HCEC 1CT (cell line): ENCODE results near the gene PVALB.

Experiments used
- DNase-seq: peaks from one replicate; pipeline ENCODE4 v3.0.0-alpha.2; 2017

Gene PVALB

DNA sequence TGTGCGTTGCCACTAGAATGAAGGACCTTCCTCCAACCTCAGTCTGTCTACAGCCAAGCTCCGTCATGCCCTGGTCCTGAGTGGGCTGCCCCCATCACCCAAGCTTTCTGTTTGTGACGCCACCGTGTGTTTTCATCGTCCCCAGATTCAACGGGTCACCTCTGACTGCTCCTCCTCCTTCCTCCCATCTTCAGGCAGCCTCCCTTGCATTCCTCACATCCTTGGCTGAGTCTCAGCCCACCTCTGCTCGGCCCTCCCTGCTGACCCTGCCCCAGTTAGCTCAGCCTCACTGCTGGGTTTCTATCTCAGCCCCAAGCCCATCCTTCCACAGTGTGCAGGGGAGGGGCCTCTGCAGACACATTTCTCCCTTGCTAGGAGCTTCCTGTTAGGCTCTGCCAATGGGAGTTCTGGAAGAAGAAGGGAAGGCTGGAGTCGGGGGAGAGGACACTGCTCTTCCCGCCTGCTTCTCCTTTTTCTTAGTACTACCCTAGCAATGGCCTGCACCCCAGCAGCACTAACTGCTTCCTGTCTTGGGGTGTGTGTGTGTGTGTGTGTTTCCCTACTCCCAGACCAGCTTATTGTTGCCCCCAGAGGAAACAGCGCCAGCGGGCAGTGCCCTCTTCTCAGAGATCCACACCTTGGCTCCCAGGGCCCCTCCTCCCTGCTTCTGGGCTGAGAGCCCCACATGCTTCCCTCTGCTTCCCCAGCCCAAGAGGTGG lies 46.2 kb downstream of the PVALB start:
- no peak for DNase-seq

DNA sequence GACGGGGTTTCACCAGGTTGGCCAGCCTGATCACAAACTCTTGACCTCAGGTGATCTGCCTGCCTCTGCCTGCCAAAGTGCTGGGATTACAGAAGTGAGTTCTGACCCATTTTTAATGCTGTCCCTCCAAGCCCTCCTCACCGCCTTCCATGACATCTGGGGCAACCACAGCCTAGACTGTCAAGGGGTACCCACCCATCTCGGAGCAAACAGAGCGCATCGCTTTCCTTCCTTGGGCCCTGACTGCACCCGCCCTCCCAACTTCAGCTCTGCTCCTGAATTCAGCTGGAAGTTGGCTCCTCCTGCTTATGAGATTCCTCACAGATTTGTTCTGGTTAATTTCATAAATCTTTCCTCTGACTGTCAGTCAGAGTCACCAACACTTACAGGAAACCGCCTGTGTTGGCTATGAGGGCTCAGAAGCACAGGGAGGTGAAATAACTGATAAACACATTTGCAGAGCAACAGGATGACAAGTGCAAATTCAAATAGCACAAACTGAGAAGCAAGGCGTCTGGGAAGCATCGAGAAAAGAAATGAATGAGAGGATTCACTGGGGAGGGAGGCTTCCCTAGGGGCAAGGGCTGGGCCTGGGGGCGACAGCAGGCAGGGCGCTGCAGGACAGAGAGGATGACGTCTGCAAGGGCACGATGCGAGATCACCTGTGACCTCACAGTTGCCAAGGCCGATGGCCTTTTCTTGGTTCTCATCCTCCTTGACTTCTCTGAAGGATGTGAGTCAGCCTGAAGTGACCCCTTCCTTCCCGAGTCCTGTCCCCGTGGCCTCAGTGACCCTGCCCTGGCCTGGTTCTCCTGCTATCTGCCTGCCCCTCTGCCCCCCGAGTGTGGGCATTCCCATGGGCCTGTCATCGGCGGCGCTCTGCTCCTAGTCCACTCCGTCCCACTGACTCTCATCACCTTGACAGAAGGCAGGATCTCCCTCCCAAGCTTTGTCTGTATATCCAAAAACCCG lies 47.0 kb downstream of the PVALB start:
- DNase-seq = no peak

GRCh38 chr22:36768616-36769015 lies 48.2 kb downstream of the PVALB start:
- DNase-seq = no peak

- no peak for DNase-seq
Measured at GRCh38 chr22:36768141-36768540, 48.7 kb downstream of the PVALB start.

DNA sequence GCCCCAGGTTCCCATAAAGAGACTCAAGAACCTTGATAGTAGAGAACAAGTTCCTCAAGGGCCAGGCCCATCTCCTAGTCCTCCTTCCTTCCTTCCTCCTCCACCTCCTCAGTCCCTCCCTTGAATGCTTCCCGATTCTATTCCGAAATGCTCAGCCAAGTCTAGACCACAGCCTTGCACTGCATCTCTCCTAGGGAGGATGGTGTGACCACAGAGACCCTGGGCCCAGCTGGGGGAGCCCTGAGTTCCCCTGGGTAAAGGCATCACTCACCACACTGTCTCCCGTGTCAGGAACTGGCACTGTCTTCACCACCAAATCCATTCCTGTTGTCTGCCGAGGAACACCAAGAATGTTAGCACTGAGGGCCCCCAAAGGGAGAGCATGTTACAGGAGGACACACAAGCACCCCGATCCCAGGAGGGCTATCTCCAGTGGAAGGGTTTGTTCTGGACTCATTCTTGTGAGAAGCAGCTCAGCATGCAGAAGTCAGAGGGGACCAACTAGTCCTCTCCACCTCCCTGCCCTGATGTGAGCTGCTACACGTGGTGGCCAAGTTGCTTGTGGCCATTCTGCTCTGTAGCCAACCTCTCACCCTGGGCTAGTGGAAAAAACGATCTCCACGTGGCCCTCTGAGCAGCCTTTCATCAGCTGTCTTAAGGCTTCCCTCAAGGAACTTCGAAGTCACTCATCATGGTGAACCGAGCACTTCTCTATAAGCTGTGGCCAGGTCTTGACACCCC lies 49.6 kb downstream of the PVALB start:
- DNase-seq = no peak

DNA sequence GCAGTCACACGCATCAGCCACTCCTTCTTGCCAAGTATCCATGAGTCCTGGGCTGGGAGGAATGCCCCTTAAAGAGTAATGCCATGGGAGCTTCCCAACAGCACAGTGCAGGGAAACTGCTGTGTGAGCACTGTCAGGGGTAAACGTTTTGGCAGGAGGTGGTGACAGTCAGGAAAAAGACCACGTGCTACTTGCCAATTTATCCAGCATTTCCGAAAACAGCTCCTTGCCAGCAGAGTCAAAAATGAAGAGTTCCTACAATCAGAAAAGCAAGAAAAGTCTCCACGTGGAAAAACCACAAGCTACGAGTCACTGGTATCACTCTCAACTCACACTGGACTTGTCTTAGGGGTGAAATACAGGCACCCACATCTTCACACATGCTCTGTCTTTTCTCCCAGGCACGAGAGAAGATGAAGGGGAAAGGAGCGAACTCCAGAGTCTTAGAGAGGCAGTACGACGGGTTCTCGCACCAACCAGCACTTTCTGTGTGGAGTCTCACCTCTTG lies 50.8 kb downstream of the PVALB start:
- peak; percentile 34 for DNase-seq

DNA sequence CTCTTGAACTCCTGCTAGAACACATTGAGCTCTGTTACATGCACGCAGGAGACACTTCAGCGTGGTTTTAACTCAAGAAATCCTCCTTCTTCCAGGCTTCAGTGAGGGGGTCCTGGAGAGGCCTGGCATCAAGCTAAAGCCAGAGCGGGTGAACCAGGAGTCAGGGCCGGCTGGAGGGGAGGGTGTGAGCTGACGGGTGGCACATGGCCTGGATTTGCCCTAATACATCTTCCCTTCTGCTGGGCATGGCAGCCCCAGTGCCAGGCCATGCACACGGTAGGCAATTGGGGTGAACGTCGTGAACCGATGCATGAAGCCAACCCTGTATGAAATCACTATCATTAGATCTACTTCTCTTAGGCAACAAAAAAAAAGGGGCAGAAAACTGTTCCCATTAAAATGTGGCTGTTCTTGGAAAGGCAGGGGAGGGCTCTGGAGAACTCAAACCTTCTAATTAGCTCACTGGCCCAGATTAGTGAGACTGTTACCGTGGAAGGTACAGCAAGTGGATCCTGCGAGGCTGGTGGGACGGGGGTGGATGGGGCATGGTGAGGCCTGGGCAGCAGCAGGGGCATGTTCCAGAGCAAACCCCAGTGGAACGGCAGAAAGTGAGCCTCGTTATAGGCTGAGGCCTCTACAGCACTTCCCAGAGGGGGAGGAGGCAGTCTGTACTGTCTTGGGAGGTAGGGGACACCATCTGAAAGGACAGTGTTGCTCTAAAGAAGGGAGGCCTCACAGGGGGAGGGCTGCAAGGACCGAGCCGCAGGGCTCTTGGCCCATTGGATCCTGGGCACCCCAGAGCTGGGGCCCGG lies 51.5 kb downstream of the PVALB start:
- no peak for DNase-seq

GRCh38 chr22:36764641-36765040 lies 52.2 kb downstream of the PVALB start:
- DNase-seq = no peak

DNA sequence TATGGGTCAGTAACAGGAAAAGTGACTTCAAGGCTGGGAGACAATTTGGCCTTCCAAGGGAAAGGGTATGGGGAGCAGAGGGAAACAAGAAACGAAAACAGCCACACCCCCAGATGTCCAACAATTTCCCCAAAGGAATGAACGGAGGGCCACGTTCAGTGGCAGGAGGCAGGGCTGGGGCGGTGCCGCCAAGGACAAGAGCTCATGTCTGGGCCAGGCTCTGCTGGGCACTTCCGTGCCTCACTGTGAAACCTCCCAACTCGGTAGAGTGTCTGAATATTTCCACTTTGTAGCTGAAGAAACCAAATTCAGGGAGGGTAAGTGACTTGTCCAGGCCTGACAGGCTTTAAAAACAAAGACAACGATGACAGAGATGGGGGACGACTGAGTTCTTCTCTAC lies 52.8 kb downstream of the PVALB start:
- DNase-seq = no peak

GRCh38 chr22:36763576-36763975 lies 53.3 kb downstream of the PVALB start:
- DNase-seq = no peak

DNA sequence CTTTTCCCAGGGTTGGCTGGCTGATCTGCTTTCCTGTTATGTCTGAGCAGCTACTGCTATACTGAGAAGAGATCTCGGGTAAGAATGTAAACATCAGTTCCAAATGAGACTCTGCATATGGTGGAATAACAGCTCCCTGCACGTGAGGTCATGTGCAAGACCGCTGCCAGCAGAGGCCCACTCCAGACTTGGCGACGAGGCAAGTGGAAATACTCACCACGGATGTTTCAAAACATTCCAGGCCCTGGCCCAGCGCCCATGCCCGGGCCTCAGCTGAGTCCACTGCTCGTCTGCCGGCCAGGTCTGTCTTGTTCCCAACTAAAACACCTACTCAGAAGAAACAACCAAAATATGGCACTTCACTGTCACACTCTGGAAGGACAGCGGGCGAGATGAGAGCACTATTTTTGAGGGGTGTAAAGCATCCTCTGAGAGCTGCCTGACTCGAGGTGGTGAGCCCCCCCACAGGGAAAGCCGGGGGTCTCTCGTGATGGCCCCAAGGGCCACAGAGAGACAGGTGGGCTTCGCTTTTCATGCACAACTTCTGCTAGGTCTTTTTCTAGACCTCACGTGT lies 54.1 kb downstream of the PVALB start:
- no peak for DNase-seq

GRCh38 chr22:36761553-36762240 lies 55.1 kb downstream of the PVALB start:
- DNase-seq = no peak

DNA sequence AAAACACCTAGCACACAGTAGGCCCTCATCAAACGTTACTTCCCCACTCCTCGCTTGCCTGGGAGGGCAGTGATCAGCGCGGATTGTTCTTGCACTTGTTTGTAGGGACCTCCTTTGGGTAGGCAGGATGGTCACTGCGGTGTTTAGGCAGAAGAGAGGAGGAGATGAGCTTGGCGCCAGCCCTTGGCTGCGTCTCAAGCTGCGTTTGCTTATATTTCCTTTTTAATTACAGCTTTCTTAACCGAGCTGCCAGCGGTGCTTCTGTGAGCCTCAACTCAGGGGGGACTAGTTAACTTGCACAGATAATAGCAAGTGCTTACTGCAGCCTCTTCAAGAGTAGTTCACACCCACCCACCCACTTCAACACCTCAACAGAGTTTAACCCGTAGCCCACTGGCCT lies 56.0 kb downstream of the PVALB start:
- DNase-seq = no peak

DNA sequence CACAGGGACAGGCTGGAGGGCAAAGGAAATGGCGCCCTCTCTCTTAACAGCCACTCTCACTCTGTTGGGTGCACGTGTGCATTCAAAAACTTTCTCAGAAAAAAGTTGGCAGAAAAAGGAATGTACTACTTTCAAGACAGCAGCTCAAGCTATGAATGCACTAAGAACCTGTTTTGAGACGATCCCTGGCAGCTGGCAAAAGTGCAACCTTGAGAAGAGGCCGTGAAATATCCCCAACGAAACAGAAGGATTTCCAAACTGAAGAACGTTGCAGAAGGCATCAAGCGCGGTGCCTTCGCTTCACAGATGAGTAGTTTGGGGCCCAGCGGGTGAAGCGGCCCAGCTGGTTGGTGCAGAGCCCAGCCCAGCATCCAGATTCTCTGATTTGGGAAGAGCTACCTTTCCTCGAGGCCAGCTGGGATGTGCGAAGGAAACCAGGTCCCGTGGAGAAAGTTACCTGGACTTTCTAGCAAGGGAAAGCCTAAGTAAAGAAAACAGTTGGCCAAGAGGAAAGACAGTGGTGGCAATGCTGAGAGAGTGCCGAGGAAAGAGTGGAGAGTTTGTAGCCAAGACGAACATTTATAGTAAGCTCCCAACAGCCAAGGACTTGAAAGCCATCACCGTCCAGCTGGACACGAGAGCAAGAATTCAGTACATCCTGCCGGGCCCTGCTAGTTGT lies 57.2 kb downstream of the PVALB start:
- no peak for DNase-seq

DNA sequence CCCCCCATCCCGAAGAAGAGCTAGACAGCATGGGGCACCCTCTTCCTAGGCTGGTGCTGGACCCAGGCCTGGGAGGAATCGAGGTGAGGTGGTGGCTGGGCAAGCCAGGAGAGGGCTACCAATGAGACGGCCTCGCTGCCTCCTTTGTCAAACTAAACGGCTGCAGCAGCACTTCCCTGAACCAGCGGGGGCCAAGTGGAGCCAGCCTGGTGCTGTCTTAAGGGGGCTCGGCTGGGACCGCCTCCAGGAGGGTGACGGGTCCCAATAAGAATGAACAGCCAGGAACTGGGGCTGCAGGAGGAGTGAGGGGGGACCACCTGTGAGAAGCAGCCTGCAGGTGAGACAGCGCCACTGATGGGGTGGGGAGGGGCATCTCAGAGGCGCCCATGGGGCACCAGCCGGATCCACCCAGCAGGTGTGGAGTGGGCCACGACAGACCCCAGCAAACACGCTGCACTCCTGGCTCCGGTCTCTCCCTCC lies 58.0 kb downstream of the PVALB start:
- DNase-seq = no peak

- peak; percentile 47 for DNase-seq
Measured at GRCh38 chr22:36757668-36758211, 59.1 kb downstream of the PVALB start.

DNA sequence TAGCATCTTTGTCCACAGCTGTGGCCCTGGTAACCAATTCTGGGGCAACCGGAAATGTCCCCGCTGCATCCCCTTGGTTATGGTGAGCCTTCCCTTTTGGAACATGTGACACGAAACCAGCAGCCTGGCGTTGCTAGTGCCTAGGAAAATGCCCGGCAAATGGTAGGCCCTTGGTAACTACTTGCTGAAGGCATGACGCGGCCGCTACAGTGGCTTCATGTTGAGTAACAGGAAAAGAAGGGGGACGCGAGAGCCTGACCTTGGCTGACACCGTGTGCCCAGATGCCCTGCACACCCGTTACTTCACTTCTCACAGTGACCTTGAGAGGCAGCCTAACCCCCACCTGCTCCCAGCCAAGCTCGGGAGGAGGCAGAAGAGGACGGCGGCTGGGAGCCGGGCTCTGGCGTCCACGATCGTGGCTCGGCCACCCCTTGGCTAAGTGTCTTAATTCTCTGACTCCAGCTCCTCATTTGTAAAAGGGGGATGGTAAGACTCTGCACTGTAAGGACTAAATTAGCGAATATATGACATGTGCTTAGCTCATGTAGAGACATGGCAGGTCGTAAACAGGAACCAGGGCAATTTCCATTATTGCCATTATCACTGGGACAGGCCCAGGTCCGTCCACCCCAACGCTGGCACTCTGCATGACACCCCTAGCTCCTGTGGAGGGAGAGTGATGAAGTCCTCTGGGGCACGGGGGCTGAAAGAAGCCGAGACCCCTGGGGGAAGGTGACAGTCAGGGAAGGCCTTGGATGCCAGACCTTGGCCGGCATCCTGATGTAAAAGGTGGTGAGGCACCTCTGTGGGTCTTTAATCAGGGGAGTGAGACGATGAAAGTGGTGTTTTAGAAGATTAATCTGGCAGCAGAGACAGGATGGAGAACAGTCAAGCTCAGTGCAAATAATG lies 59.8 kb downstream of the PVALB start:
- DNase-seq = no peak

DNA sequence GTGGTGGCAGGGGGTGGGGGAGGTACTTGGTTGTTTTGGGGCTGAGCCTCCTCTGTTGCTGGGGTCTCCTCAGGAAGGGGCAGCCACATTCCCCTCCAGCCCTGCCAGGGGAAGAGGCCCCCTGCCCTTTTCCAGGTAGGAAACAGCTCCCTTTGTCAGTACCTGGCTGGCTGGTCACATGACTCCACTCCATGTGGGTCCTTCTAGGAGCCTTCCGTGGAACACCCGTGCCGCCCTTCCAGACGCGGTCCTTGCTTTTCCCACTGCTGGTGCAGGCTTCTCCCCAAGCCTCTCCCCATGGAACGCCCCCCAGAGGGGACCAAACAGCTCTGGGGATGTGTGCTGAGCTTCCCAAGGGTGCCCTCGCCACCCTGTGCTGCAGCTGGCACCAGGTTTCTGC lies 60.8 kb downstream of the PVALB start:
- DNase-seq = no peak

DNA sequence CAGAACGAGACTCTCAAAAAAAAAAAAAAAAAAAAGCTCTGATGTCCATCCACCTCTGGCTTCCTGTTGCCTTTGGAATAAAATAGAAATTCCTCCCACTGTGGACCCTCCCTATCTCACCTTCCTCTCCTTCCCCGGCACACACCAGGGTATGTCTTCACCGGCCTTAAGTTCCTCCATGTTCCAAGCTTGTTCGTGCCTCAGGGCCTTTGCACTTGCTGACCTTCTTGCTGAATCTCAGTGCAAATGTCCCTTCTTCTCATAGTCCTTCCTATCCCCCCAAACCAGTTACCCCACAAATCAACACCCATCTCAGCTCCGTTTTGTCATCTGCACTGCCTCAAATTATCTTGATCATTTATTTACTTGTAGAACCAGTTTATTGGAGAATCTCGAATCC lies 61.5 kb downstream of the PVALB start:
- DNase-seq = no peak
